ENCODE measurements around the gene DOCK3.

- TF ChIP-seq, protein P1, sequence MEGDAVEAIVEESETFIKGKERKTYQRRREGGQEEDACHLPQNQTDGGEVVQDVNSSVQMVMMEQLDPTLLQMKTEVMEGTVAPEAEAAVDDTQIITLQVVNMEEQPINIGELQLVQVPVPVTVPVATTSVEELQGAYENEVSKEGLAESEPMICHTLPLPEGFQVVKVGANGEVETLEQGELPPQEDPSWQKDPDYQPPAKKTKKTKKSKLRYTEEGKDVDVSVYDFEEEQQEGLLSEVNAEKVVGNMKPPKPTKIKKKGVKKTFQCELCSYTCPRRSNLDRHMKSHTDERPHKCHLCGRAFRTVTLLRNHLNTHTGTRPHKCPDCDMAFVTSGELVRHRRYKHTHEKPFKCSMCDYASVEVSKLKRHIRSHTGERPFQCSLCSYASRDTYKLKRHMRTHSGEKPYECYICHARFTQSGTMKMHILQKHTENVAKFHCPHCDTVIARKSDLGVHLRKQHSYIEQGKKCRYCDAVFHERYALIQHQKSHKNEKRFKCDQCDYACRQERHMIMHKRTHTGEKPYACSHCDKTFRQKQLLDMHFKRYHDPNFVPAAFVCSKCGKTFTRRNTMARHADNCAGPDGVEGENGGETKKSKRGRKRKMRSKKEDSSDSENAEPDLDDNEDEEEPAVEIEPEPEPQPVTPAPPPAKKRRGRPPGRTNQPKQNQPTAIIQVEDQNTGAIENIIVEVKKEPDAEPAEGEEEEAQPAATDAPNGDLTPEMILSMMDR (conservative IDR thresholded peaks at IDR 0.05; ENCODE audit: low read depth, low read length) = no peak
- TF ChIP-seq EZH2 (IDR thresholded peaks at IDR 0.05; ENCODE audit: low read length, unreplicated experiment) = no peak
- TF ChIP-seq EZH2phosphoT487 (IDR thresholded peaks at IDR 0.05; ENCODE audit: borderline replicate concordance, low read length) = no peak
These were observed 517.0 kb downstream of the DOCK3 start for GRCh38 chr3:51191768-51192167.

Measured in PC-3 (cell line).